DOHH2 (cell line): Measurements from ENCODE around the gene TRAK2.

Experiments
- H3F3A ChIP-seq: fragments of 200-600 bp; sonication (generic), shearing (Covaris generic); 2 replicates; pipeline ENCODE4 v1.6.0; 2016; ENCODE audit warnings: antibody characterized with exemption, mild to moderate bottlenecking; ENCODE audit not compliant: control insufficient read depth, insufficient read depth
- H3K27ac ChIP-seq: fragments of 200-600 bp; sonication (generic); 2 replicates; pipeline ENCODE4 v1.5.1; 2014; ENCODE audit warnings: low read depth, mild to moderate bottlenecking, low read length, moderate library complexity
- H3K27me3 ChIP-seq: fragments of 200-600 bp; sonication (generic); 2 replicates; pipeline ENCODE4 v1.6.1; 2014; ENCODE audit warnings: mild to moderate bottlenecking, low read length, mixed read lengths; ENCODE audit not compliant: control insufficient read depth
- H3K36me3 ChIP-seq: fragments of 200-600 bp; sonication (generic); 2 replicates; pipeline ENCODE4 v1.6.1; 2014; ENCODE audit warnings: mild to moderate bottlenecking, low read length, moderate library complexity, mixed read lengths; ENCODE audit not compliant: control insufficient read depth
- H3K4me1 ChIP-seq: fragments of 200-600 bp; sonication (generic); 2 replicates; pipeline ENCODE4 v1.6.1; 2014; ENCODE audit warnings: mild to moderate bottlenecking, low read length, mixed read lengths; ENCODE audit not compliant: control insufficient read depth
- H3K4me2 ChIP-seq: fragments of 200-600 bp; sonication (generic); 2 replicates; pipeline ENCODE4 v1.6.0; 2014; ENCODE audit warnings: mild to moderate bottlenecking, low read length, moderate library complexity
- H3K4me3 ChIP-seq: fragments of 200-600 bp; sonication (generic); 2 replicates; pipeline ENCODE4 v1.5.1; 2014; ENCODE audit warnings: mild to moderate bottlenecking, low read length, mixed read lengths
- H3K79me2 ChIP-seq: fragments of 200-600 bp; sonication (generic); 2 replicates; pipeline ENCODE4 v1.6.1; 2014; ENCODE audit warnings: mild to moderate bottlenecking, low read length, mixed read lengths; ENCODE audit not compliant: control insufficient read depth
- H3K9me2 ChIP-seq: fragments of 200-600 bp; sonication (generic); replicated peaks from 2 replicates; pipeline ENCODE4 v1.6.1; 2014; ENCODE audit warnings: mild to moderate bottlenecking, low read length, mixed read lengths; ENCODE audit not compliant: control insufficient read depth
- H3K9me3 ChIP-seq: fragments of 200-600 bp; sonication (generic); 2 replicates; pipeline ENCODE4 v1.6.1; 2014; ENCODE audit warnings: antibody characterized with exemption, low read length, mixed read lengths; ENCODE audit not compliant: control insufficient read depth, insufficient read depth
- H4K20me1 ChIP-seq: fragments of 200-600 bp; sonication (generic); 2 replicates; pipeline ENCODE4 v1.6.0; 2014; ENCODE audit warnings: low read depth, mild to moderate bottlenecking, antibody characterized with exemption, low read length, moderate library complexity; ENCODE audit not compliant: control insufficient read depth, insufficient read depth
- CTCF ChIP-seq: fragments of 200-600 bp; sonication (generic); IDR thresholded peaks from one replicate; pipeline ENCODE4 v1.5.1; 2014; ENCODE audit warnings: antibody characterized with exemption, mild to moderate bottlenecking, low read depth, low read length; ENCODE audit not compliant: poor library complexity, severe bottlenecking
- EZH2phosphoT487 ChIP-seq: fragments of 200-600 bp; sonication (generic); IDR thresholded peaks from 2 replicates; pipeline ENCODE4 v1.6.1; 2017; ENCODE audit warnings: borderline replicate concordance, mild to moderate bottlenecking, antibody characterized with exemption, low read length, moderate library complexity, mixed read lengths

TRAK2 gene

DNA sequence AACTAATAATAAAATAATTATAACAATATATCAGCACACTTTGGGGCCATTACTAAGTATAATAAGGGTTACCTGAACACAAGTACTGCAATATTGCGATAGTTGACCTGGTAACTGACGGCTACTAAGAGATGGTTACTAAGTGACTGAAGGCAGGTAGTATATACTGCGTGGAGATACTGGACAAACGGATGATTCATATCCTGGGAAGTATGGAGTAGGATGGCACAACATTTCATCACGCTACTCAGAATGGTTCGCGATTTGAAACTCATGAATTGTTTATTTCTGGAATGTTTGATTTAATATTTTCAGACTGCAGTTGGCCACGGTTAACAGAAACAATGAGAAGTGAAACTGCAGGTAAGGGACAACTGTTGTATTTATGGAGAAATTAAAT is 54.7 kb downstream of the TRAK2 start:
- no peak overlapping the region for H3K4me2 ChIP-seq
- no peaks in the 10 kb centered on the region for H3K79me2 ChIP-seq
- H3K27ac ChIP-seq, result no peak overlapping the region
- no peak overlapping the region for H3K4me3 ChIP-seq
- TF ChIP-seq CTCF (no peak), EZH2phosphoT487 (no peak)
- H4K20me1 ChIP-seq, result no peaks in the 10 kb centered on the region
- H3K9me2 ChIP-seq, result no peaks in the 10 kb centered on the region
- H3K9me3 ChIP-seq, result no peaks in the 10 kb centered on the region
- no peaks in the 10 kb centered on the region for H3F3A ChIP-seq
- no peaks in the 10 kb centered on the region for H3K27me3 ChIP-seq
- H3K36me3 ChIP-seq, result peaks cover 20% of the 10 kb centered on the region
- peaks cover 5% of the 10 kb centered on the region; the same call in 1 of the 2 replicates for H3K4me1 ChIP-seq

DNA sequence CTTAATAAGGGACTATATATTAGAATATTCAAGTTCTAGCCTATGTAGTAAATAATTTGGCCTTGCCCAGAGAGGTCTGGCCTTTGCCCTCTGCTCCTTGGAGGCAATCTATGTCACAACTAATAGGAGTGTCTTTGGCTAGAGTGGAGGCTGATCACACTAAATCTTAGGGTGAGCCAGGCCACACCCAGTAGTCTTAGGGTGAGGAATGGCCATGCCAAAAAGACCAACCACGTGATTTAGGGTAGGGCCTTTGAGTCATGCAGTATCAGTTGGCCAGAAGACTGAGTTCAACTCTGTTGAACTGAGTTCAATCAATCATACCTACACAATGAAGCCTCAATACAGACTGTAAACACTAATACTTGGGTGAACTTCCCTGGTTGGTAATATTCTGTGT is 68.1 kb downstream of the TRAK2 start:
- H3K4me2 ChIP-seq, result no peak overlapping the region
- H3F3A ChIP-seq, result no peaks in the 10 kb centered on the region
- H3K36me3 ChIP-seq, result peaks cover 10% of the 10 kb centered on the region
- no peaks in the 10 kb centered on the region for H4K20me1 ChIP-seq
- no peak overlapping the region for H3K4me3 ChIP-seq
- no peaks in the 10 kb centered on the region for H3K9me2 ChIP-seq
- H3K79me2 ChIP-seq, result no peaks in the 10 kb centered on the region
- no peaks in the 10 kb centered on the region for H3K4me1 ChIP-seq
- H3K27me3 ChIP-seq, result no peaks in the 10 kb centered on the region
- H3K9me3 ChIP-seq, result no peaks in the 10 kb centered on the region
- TF ChIP-seq EZH2phosphoT487, result no peak
- TF ChIP-seq CTCF, result no peak
- H3K27ac ChIP-seq, result no peak overlapping the region

DNA sequence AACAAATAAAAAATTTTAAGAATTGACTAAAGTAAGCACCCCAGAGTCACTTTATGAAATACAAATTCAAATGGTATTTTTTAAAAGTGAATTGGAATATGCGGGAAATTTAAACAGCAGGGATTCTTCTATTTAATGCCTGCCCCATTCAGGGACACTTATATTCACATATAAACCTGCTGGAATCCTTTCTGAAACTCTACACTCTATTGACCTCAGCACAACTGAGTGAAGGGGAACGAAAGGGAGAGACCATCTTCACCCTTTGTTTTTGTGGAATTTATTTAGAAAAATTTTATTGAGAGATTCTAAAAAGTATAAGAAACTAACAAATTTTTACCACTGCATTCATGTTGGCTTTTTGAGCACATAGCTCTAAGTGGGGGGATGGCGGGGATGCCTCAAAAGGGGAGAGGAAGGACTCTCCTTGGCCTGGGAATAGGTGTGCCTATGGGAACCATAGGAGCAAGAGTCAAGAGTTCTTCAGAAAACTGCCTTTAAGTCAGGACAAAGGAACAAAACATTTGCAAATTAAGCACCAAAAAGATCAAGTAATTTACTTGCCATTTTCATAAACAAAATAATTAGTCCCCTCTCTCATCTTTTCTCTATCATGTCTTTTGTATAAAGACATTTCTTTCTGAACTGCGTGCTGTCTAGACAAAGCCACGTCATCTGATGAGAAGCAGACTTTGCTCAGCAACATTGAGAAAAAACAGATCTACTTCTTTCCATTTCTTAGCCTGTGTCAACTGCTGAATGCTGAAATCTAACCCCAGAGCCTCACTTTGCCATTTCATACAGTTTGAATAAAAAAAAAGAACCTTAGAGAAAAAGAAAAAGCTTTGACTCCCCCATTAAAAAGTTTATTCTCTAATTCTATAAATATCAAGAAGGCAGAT is 72.5 kb downstream of the TRAK2 start:
- H3K4me3 ChIP-seq, result no peak overlapping the region
- H3K79me2 ChIP-seq, result no peaks in the 10 kb centered on the region
- H3K9me2 ChIP-seq, result no peaks in the 10 kb centered on the region
- no peaks in the 10 kb centered on the region for H4K20me1 ChIP-seq
- H3K36me3 ChIP-seq, result peaks cover 4% of the 10 kb centered on the region; the same call in 1 of the 2 replicates
- H3K27me3 ChIP-seq, result no peaks in the 10 kb centered on the region
- H3K27ac ChIP-seq, result no peak overlapping the region
- no peaks in the 10 kb centered on the region for H3K4me1 ChIP-seq
- no peaks in the 10 kb centered on the region for H3K9me3 ChIP-seq
- H3F3A ChIP-seq, result no peaks in the 10 kb centered on the region
- no peak overlapping the region for H3K4me2 ChIP-seq
- no peak for TF ChIP-seq CTCF
- TF ChIP-seq EZH2phosphoT487, result no peak
